Body of pancreas (tissue), 4 donors: ENCODE data around the gene HSD17B7.

Source experiments
- POLR2A ChIP-seq, 3 donors: fragments of 450-650 bp; IDR thresholded peaks; one replicate each; pipeline ENCODE4 v1.6.1; 2016; ENCODE audit warnings: antibody characterized with exemption in 3 of 3, mild to moderate bottlenecking in 2 of 3
- TF ChIP-seq, protein P1 (sequence below), 7 experiments: fragments of 450-650 bp in 4 of 7; fragments of 200-600 bp in 3 of 7; sonication (generic) in 3 of 7; IDR thresholded peaks; one replicate each; pipeline ENCODE4 v1.5.1; 2016 to 2019; ENCODE audit warnings: antibody characterized with exemption in 7 of 7

DNA sequence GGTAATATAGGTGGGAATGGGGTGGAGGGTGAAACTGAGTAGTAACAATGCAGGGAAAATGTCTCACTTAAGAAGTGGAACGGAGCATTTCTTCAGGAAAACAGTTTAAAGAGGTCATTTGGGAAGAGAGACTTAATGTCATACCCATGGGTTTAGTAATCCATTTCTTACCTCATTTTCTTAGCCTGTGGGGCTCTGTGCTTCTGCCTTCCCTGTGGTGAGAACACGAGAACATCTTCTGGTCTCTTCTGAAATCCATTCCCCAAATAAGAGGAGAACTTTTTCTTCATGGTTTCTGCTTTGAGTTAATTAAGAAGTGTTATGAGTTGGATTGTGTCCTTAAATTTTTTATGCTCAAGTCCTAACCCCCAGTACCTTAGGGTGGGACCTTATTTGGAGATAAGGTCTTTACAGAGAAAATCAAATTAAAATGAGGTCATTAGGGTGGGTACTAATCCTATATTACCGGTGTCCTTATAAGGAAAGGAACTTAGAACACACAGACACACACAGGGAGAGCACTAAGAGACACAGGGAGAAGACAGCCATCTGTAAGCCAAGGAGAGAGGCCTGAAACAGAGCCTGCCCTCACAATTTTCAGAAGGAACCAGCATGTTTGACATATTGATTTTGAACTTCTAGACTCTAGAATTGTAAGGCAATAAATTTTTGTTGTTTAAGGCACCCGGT, 65.1 kb downstream of the HSD17B7 start:
- TF ChIP-seq POLR2A (IDR thresholded peaks at IDR 0.05) = no peak
- TF ChIP-seq, protein P1, sequence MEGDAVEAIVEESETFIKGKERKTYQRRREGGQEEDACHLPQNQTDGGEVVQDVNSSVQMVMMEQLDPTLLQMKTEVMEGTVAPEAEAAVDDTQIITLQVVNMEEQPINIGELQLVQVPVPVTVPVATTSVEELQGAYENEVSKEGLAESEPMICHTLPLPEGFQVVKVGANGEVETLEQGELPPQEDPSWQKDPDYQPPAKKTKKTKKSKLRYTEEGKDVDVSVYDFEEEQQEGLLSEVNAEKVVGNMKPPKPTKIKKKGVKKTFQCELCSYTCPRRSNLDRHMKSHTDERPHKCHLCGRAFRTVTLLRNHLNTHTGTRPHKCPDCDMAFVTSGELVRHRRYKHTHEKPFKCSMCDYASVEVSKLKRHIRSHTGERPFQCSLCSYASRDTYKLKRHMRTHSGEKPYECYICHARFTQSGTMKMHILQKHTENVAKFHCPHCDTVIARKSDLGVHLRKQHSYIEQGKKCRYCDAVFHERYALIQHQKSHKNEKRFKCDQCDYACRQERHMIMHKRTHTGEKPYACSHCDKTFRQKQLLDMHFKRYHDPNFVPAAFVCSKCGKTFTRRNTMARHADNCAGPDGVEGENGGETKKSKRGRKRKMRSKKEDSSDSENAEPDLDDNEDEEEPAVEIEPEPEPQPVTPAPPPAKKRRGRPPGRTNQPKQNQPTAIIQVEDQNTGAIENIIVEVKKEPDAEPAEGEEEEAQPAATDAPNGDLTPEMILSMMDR (IDR thresholded peaks at IDR 0.05) = no peak
